Mammary epithelial cell (primary cell): ENCODE results near the gene DMP1.

Source experiments
- EZH2 ChIP-seq: IDR thresholded peaks from 2 replicates; pipeline ENCODE4 v1.6.1; 2012; ENCODE audit warnings: low read length, inconsistent platforms, borderline replicate concordance
- TF ChIP-seq, protein P1 (sequence below), 2 donors: IDR thresholded peaks in 1 of 2; conservative IDR thresholded peaks in 1 of 2; 2 replicates each; pipeline ENCODE4 v1.5.1; 2011 to 2012; ENCODE audit warnings: inconsistent platforms in 2 of 2, low read length in 2 of 2, mild to moderate bottlenecking in 2 of 2, control low read depth in 1 of 2, low read depth in 1 of 2; ENCODE audit not compliant: insufficient read depth in 1 of 2; ENCODE audit errors: extremely low read depth in 1 of 2

DNA sequence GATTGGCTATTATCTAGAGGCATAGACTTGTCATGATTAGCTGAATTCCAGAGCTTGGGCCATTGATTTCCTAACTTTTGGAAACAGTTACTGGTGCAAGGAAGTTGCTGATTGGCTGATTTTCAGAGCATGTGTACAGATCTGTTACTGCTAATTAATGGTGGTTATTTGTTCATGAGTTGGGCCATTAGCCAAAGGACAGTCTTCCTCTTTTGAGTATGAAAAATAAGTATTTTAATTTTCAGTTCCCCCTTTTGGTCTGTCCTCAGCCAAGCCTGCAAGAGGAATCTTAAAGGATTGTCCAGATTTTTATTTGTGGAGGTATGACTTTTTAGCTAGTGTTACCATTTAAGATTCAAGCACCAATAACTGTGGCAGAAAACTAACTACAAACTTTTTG is 48.7 kb upstream of the DMP1 start:
- no peak for TF ChIP-seq EZH2
- TF ChIP-seq, protein P1, sequence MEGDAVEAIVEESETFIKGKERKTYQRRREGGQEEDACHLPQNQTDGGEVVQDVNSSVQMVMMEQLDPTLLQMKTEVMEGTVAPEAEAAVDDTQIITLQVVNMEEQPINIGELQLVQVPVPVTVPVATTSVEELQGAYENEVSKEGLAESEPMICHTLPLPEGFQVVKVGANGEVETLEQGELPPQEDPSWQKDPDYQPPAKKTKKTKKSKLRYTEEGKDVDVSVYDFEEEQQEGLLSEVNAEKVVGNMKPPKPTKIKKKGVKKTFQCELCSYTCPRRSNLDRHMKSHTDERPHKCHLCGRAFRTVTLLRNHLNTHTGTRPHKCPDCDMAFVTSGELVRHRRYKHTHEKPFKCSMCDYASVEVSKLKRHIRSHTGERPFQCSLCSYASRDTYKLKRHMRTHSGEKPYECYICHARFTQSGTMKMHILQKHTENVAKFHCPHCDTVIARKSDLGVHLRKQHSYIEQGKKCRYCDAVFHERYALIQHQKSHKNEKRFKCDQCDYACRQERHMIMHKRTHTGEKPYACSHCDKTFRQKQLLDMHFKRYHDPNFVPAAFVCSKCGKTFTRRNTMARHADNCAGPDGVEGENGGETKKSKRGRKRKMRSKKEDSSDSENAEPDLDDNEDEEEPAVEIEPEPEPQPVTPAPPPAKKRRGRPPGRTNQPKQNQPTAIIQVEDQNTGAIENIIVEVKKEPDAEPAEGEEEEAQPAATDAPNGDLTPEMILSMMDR (conservative IDR thresholded peaks at IDR 0.05 in 1 of 2, IDR thresholded peaks at IDR 0.05 in 1 of 2; ENCODE audit: extremely low read depth in 1 of 2, insufficient read depth in 1 of 2, low read depth in 1 of 2, low read length in 2 of 2), result no peak
